GM12878 (cell line): ENCODE results near the gene VASH2. TPM values are rescaled to one million over a fixed set of nuclear protein-coding genes. Genes with fewer than 3 reads are reported as not detected.

ENCODE experiments used
- ATAC-seq: fragments of 200-7000 bp; cut with Tn5 transposase; 3 replicates; pipeline ENCODE4 v1.9.1; 2020; ENCODE audit warnings: mild to moderate bottlenecking, moderate library complexity
- BruUV-seq: library from RNA; stranded (reverse); fragments of 400-500 nt; replicated peaks from 2 replicates; lab custom pipeline; 2021; lab: Mats Ljungman, UMichigan
- CTCF ChIA-PET: fragments of 300-600 bp; sonication (Branson Sonifier 250); formaldehyde crosslinking; extraction: SDS; loops from one replicate; lab custom pipeline; 2021; ENCODE audit warnings: inconsistent platforms; lab: Yijun Ruan, JAX
- POLR2A ChIA-PET: fragments of 350-600 bp; formaldehyde crosslinking; extraction: SDS; loops from one replicate; lab custom pipeline; 2021; ENCODE audit warnings: inconsistent platforms; lab: Charles Lee
- RAD21 ChIA-PET: fragments of 300-600 bp; sonication (Branson Sonifier 250); formaldehyde crosslinking; loops from one replicate; lab custom pipeline; 2023; ENCODE audit warnings: antibody characterized with exemption; ENCODE audit not compliant: unreplicated experiment; lab: Charles Lee
- SMC1A ChIA-PET: fragments of 300-600 bp; sonication (Branson Sonifier 250); formaldehyde crosslinking; loops from one replicate; lab custom pipeline; 2023; ENCODE audit not compliant: unreplicated experiment, uncharacterized antibody; lab: Charles Lee
- DNase-seq: peaks from one replicate; pipeline ENCODE4 v3.0.0-alpha.2; 2011; ENCODE audit warnings: low read depth, low spot score
- FAIRE-seq: peaks from 3 replicates; lab custom pipeline; 2011; peaks lifted over from hg19 to GRCh38; lab: Jason Lieb, UNC
- H2AFZ ChIP-seq: 2 replicates; pipeline ENCODE4 v1.6.0; 2011; ENCODE audit warnings: low read depth, low read length, control low read depth; ENCODE audit not compliant: control insufficient read depth
- H3K27ac ChIP-seq: 2 replicates; pipeline ENCODE4 v1.5.1; 2011; ENCODE audit warnings: control low read depth; ENCODE audit not compliant: control insufficient read depth, insufficient read depth
- H3K27me3 ChIP-seq, 2 experiments: replicated peaks in 1 of 2; 2 replicates each; pipeline versions ENCODE4 v1.6.0 to v1.6.1; 2011; ENCODE audit warnings: low read length in 1 of 2; ENCODE audit not compliant: control insufficient read depth in 2 of 2, insufficient read depth in 2 of 2
- H3K36me3 ChIP-seq, 2 experiments: 2 replicates each; pipeline ENCODE4 v1.5.1; 2011; ENCODE audit warnings: low read length in 1 of 2; ENCODE audit not compliant: control insufficient read depth in 2 of 2, insufficient read depth in 2 of 2
- H3K4me1 ChIP-seq: 2 replicates; pipeline ENCODE4 v1.6.1; 2011; ENCODE audit warnings: mild to moderate bottlenecking, low read length, moderate library complexity, mixed read lengths; ENCODE audit not compliant: control insufficient read depth, insufficient read depth
- H3K4me2 ChIP-seq: 2 replicates; pipeline ENCODE4 v1.6.0; 2011; ENCODE audit warnings: control low read depth; ENCODE audit not compliant: control insufficient read depth, insufficient read depth
- H3K4me3 ChIP-seq: fragments of 200-600 bp; sonication (generic); 2 replicates; pipeline ENCODE4 v1.5.1; 2016
- H3K79me2 ChIP-seq: 2 replicates; pipeline ENCODE4 v1.6.0; 2011; ENCODE audit warnings: low read length; ENCODE audit not compliant: control insufficient read depth, insufficient read depth
- H3K9ac ChIP-seq: 2 replicates; pipeline ENCODE4 v1.8.0; 2011; ENCODE audit warnings: low read length, control low read depth, mixed read lengths; ENCODE audit not compliant: control insufficient read depth, insufficient read depth
- H3K9me3 ChIP-seq: replicated peaks from 3 replicates; pipeline ENCODE4 v1.5.1; 2011; ENCODE audit warnings: mild to moderate bottlenecking, low read length; ENCODE audit not compliant: control insufficient read depth, insufficient read depth
- H4K20me1 ChIP-seq: 2 replicates; pipeline ENCODE4 v1.6.0; 2011; ENCODE audit not compliant: control insufficient read depth, insufficient read depth
- CEBPZ ChIP-seq: fragments of 150-350 bp; IDR thresholded peaks from 2 replicates; pipeline ENCODE4 v1.6.1; 2016; ENCODE audit warnings: low read depth, low read length
- EZH2 ChIP-seq: IDR thresholded peaks from 2 replicates; pipeline ENCODE4 v1.6.1; 2012; ENCODE audit warnings: low read depth, mild to moderate bottlenecking, control low read depth, inconsistent platforms, low read length, borderline replicate concordance; ENCODE audit not compliant: control insufficient read depth
- GATAD2B ChIP-seq: fragments of 450-650 bp; conservative IDR thresholded peaks from 2 replicates; pipeline ENCODE4 v1.6.1; 2017; ENCODE audit warnings: low read depth, mild to moderate bottlenecking, moderate library complexity
- HDGF ChIP-seq: fragments of 450-650 bp; IDR thresholded peaks from 2 replicates; pipeline ENCODE4 v1.6.1; 2016; ENCODE audit warnings: antibody characterized with exemption
- TAF1 ChIP-seq: IDR thresholded peaks from 2 replicates; pipeline ENCODE4 v1.6.1; 2011; ENCODE audit warnings: mild to moderate bottlenecking, low read depth, low read length, borderline replicate concordance
- TCF3 ChIP-seq: IDR thresholded peaks from 2 replicates; pipeline ENCODE4 v1.6.1; 2012; ENCODE audit warnings: low read depth, mild to moderate bottlenecking, low read length, borderline replicate concordance; ENCODE audit not compliant: insufficient read depth
- ZSCAN29 ChIP-seq: fragments of 450-650 bp; IDR thresholded peaks from 2 replicates; pipeline ENCODE4 v1.6.1; 2017; ENCODE audit warnings: mild to moderate bottlenecking, moderate library complexity
- WGBS: methylation state at CpG from one replicate; pipeline ENCODE4 v1.1.6; 2016; ENCODE audit warnings: low lambda C conversion rate; ENCODE audit not compliant: insufficient replicate concordance, insufficient coverage; ENCODE audit errors: missing lambda C conversion rate; 5-methylcytosine and 5-hydroxymethylcytosine counted together
- in situ Hi-C: fragments of 300-500 bp; cut with MboI; formaldehyde crosslinking; loops from 9 replicates; pipeline ENCODE4 v1.14.3; 2018; ENCODE audit warnings: mixed read lengths
- intact Hi-C: fragments of 100-400 bp; cut with micrococcal nuclease; formaldehyde crosslinking; loops from one replicate; pipeline ENCODE4 v1.14.2; 2022; ENCODE audit not compliant: unreplicated experiment
- polyA plus RNA-seq, 11 experiments: library from polyadenylated mRNA; depleted of rRNA in 4 of 11; unstranded in 6 of 11; stranded (reverse) in 5 of 11; fragments of >200 nt; fragmentation: Nextera tagmentation in 4 of 11; fragmentation: Illumina TruSeq in 1 of 11; extraction: Ambion mirVana in 4 of 11; extraction: Trizol in 1 of 11; gene quantifications; 1 replicate in 1 of 11; 2 replicates in 10 of 11; pipeline versions ENCODE4 v1.2.1 to v1.2.3, GENCODE V29; 2011 to 2016; ENCODE audit warnings: inconsistent platforms in 2 of 11, missing spikeins in 2 of 11, low read depth in 1 of 11
- total RNA-seq, 4 experiments: library from RNA; depleted of rRNA in 3 of 4; stranded (reverse); fragments of >200 nt in 3 of 4; fragmentation: Illumina TruSeq in 1 of 4; extraction: Trizol in 1 of 4; gene quantifications; 2 replicates each; pipeline versions ENCODE4 v1.2.1 to v1.2.3, GENCODE V29; 2013 to 2021

The VASH2 gene
- total and polyA plus RNA-seq, 10 of the 15 experiments (the other 5 are each of a cell fraction or from before 2014, with no cell fraction given), result 5.4 to 29.7 (median 21.7) TPM

GRCh38 chr1:212949771-212950170 is 570 bp upstream of the VASH2 start:
- H3K27ac ChIP-seq, result peak overlapping the region; percentile 22; the same call in 1 of the 2 replicates
- no peaks in the 10 kb centered on the region for H4K20me1 ChIP-seq
- peaks cover 50% of the 10 kb centered on the region for H3K4me1 ChIP-seq
- peak overlapping the region; percentile 53 for H3K9ac ChIP-seq
- H2AFZ ChIP-seq, result peak overlapping the region; percentile 71
- POLR2A ChIA-PET, result interaction anchor here (1.8 to 7.4 kb wide), 6 partner anchors 9 to 130 kb away, joined by 4 to 55 read pairs (median 16); no protein-coding TSS in a partner anchor
- intact Hi-C loops, result loop anchor here (5.0 kb wide), 2 partner anchors 48 to 337 kb away; no protein-coding TSS in a partner anchor
- peak overlapping the region; percentile 78 for H3K4me2 ChIP-seq
- H3K79me2 ChIP-seq, result peaks cover 44% of the 10 kb centered on the region
- BruUV-seq, result TSS peak; percentile 77
- no peaks in the 10 kb centered on the region for H3K36me3 ChIP-seq
- CTCF ChIA-PET, result interaction anchor here (1.1 to 1.6 kb wide), 3 partner anchors 11 to 28 kb away, joined by 3 read pairs; no protein-coding TSS in a partner anchor
- peak overlapping the region; percentile 95 for H3K4me3 ChIP-seq
- FAIRE-seq (no peak), ATAC-seq (no peak), DNase-seq (no peak)
- H3K9me3 ChIP-seq, result no peaks in the 10 kb centered on the region
- RAD21 ChIA-PET, result interaction anchor here (1.0 kb wide), 1 partner anchor 10 kb away, joined by 3 read pairs; no protein-coding TSS in a partner anchor
- TF ChIP-seq TCF3 (no peak), TAF1 (no peak), HDGF (no peak), EZH2 (no peak), CEBPZ (no peak), GATAD2B (no peak), ZSCAN29 (no peak)
- SMC1A ChIA-PET, result interaction anchor here (0.8 to 6.1 kb wide), 7 partner anchors 10 to 200 kb away, joined by 3 to 40 read pairs (median 3); no protein-coding TSS in a partner anchor
- in situ Hi-C loops, result no loop called here
- WGBS, result 98% methylated on average over 2 of the region's 2 CpGs
- no peaks in the 10 kb centered on the region for H3K27me3 ChIP-seq
